Lower leg skin (tissue), 4 donors: ENCODE data around the gene RIC3. TPM values are rescaled to one million over a fixed set of nuclear protein-coding genes. Genes with fewer than 3 reads are reported as not detected.
A peak's percentile ranks its signal among the peaks of the same experiment; 100 is the strongest.

ENCODE experiments used
- DNase-seq, 2 donors: peaks; one replicate each; pipeline ENCODE4 v3.0.0-alpha.2; 2019; ENCODE audit warnings: low spot score in 2 of 2
- H3K4me3 ChIP-seq: fragments of 200-600 bp; sonication (generic); 2 replicates; pipeline ENCODE4 v1.5.1; 2017; ENCODE audit warnings: mild to moderate bottlenecking, low read depth; ENCODE audit not compliant: poor library complexity, severe bottlenecking
- CTCF ChIP-seq, 3 donors: fragments of 450-650 bp; IDR thresholded peaks; one replicate each; pipeline ENCODE4 v1.5.1; 2016; ENCODE audit warnings: antibody characterized with exemption in 3 of 3, mild to moderate bottlenecking in 3 of 3, moderate library complexity in 2 of 3
- POLR2A ChIP-seq, 2 donors: fragments of 450-650 bp; IDR thresholded peaks; one replicate each; pipeline ENCODE4 v1.6.1; 2016 to 2017; ENCODE audit warnings: antibody characterized with exemption in 2 of 2, mild to moderate bottlenecking in 1 of 2, moderate library complexity in 1 of 2
- WGBS, 2 donors: methylation state at CpG; one replicate each; pipeline ENCODE4 v1.1.5; 2018; 5-methylcytosine and 5-hydroxymethylcytosine counted together
- intact Hi-C: fragments of 100-400 bp; cut with DNase I; formaldehyde crosslinking; loops from one replicate; pipeline ENCODE4 v1.15.0; 2023; ENCODE audit warnings: low total_unique reads
- total RNA-seq, 4 donors: library from RNA; depleted of rRNA; stranded (reverse); fragments of >200 nt; gene quantifications; one replicate each; pipeline ENCODE4 v1.1.0, GENCODE V29; 2016

RIC3 gene
- total RNA-seq, 4 donors from 2014 or later: 13.7 to 39.3 (median 18.3) TPM

- TF ChIP-seq POLR2A (IDR thresholded peaks at IDR 0.05) (no peak), CTCF (IDR thresholded peaks at IDR 0.05) (no peak)
- intact Hi-C loops: no loop called here
- no peak overlapping the region for H3K4me3 ChIP-seq
- WGBS, 2 donors: 73 to 75% methylated on average over 5 of the region's 5 CpGs
- DNase-seq: peak in 1 of 2 donors; percentile 46
Observed at GRCh38 chr11:8204025-8204424, 35.2 kb upstream of the RIC3 start.

GRCh38 chr11:8203414-8203715 is 34.5 kb upstream of the RIC3 start:
- TF ChIP-seq POLR2A (IDR thresholded peaks at IDR 0.05) (no peak), CTCF (IDR thresholded peaks at IDR 0.05) (no peak)
- DNase-seq: peak in 1 of 2 donors; percentile 67
- WGBS, 2 donors: 79 to 88% methylated on average over 2 of the region's 2 CpGs
- H3K4me3 ChIP-seq: no peak overlapping the region
- intact Hi-C loops: no loop called here

- H3K4me3 ChIP-seq: no peak overlapping the region
- DNase-seq: peak in 1 of 2 donors; percentile 40
- TF ChIP-seq POLR2A (IDR thresholded peaks at IDR 0.05): no peak
- TF ChIP-seq CTCF (IDR thresholded peaks at IDR 0.05): no peak
- intact Hi-C loops: no loop called here
- 72 to 84% methylated on average over 11 of the region's 11 CpGs for WGBS, 2 donors
Observed at GRCh38 chr11:8202516-8203413, 33.9 kb upstream of the RIC3 start.

GRCh38 chr11:8201644-8202365 is 33.0 kb upstream of the RIC3 start:
- TF ChIP-seq POLR2A (IDR thresholded peaks at IDR 0.05): no peak
- no peak for TF ChIP-seq CTCF (IDR thresholded peaks at IDR 0.05)
- H3K4me3 ChIP-seq: no peak overlapping the region
- peak in 1 of 2 donors; percentile 70 for DNase-seq
- intact Hi-C loops: no loop called here
- WGBS, 2 donors: 56 to 67% methylated on average over 4 of the region's 4 CpGs

GRCh38 chr11:8199676-8200075 is 30.9 kb upstream of the RIC3 start:
- TF ChIP-seq CTCF (IDR thresholded peaks at IDR 0.05): no peak
- no peak for TF ChIP-seq POLR2A (IDR thresholded peaks at IDR 0.05)
- intact Hi-C loops: no loop called here

More at GRCh38 chr11:8199676-8200075, 30.9 kb upstream of the RIC3 start:
- DNase-seq: peak in 1 of 2 donors; percentile 71
- WGBS, 2 donors: 81 to 92% methylated on average over 2 of the region's 2 CpGs
- no peak overlapping the region for H3K4me3 ChIP-seq
